ENCODE results near the gene CHST15.

- no peak for TF ChIP-seq CTCF (IDR thresholded peaks at IDR 0.05)
- no peak for TF ChIP-seq POLR2A (IDR thresholded peaks at IDR 0.05)
Measured at GRCh38 chr10:124033887-124034218, 59.5 kb downstream of the CHST15 start.
